Liver (tissue), 9 donors: ENCODE measurements around the gene HSPA2. TPM values are rescaled to one million over a fixed set of nuclear protein-coding genes. Genes with fewer than 3 reads are reported as not detected.

ENCODE experiments used
- DNase-seq: peaks from one replicate; pipeline ENCODE4 v3.0.0-alpha.2; 2017; ENCODE audit warnings: low spot score
- H3K27ac ChIP-seq, 2 donors: one replicate each; pipeline ENCODE4 v1.7.0; 2013; ENCODE audit warnings: inconsistent platforms in 2 of 2, low read length in 2 of 2, control low read depth in 1 of 2, low read depth in 1 of 2, mild to moderate bottlenecking in 1 of 2
- H3K27me3 ChIP-seq, 4 donors: one replicate each; pipeline versions ENCODE4 v1.6.1 to v1.7.0; 2013; ENCODE audit warnings: low read length in 3 of 4, inconsistent platforms in 1 of 4, mild to moderate bottlenecking in 1 of 4, moderate library complexity in 1 of 4; ENCODE audit not compliant: control insufficient read depth in 4 of 4, insufficient read depth in 4 of 4
- H3K36me3 ChIP-seq, 4 donors: one replicate each; pipeline versions ENCODE4 v1.6.1 to v1.7.0; 2013; ENCODE audit warnings: low read length in 3 of 4, mild to moderate bottlenecking in 3 of 4, low read depth in 1 of 4, moderate library complexity in 1 of 4; ENCODE audit not compliant: control insufficient read depth in 4 of 4, insufficient read depth in 3 of 4
- H3K4me1 ChIP-seq, 4 donors: one replicate each; pipeline versions ENCODE4 v1.6.1 to v1.7.0; 2013; ENCODE audit warnings: low read length in 3 of 4, mild to moderate bottlenecking in 3 of 4, moderate library complexity in 1 of 4; ENCODE audit not compliant: control insufficient read depth in 4 of 4, insufficient read depth in 4 of 4
- H3K4me3 ChIP-seq, 3 donors: one replicate each; pipeline versions ENCODE4 v1.6.1 to v1.7.0; 2013; ENCODE audit warnings: low read length in 3 of 3, control low read depth in 1 of 3, low read depth in 1 of 3, mild to moderate bottlenecking in 1 of 3
- H3K9ac ChIP-seq, 2 donors: one replicate each; pipeline ENCODE4 v1.7.0; 2013; ENCODE audit warnings: low read length in 2 of 2, mild to moderate bottlenecking in 2 of 2, moderate library complexity in 2 of 2, control low read depth in 1 of 2, low read depth in 1 of 2
- H3K9me3 ChIP-seq, 4 donors: one replicate each; pipeline versions ENCODE4 v1.6.1 to v1.7.0; 2013; ENCODE audit warnings: low read length in 3 of 4; ENCODE audit not compliant: control insufficient read depth in 4 of 4
- EGR1 ChIP-seq, 2 donors: IDR thresholded peaks; 2 replicates each; pipeline ENCODE4 v1.6.1; 2016 to 2018; ENCODE audit warnings: antibody characterized with exemption in 2 of 2, low read depth in 2 of 2
- FOXA1 ChIP-seq: IDR thresholded peaks from 2 replicates; pipeline ENCODE4 v1.6.1; 2016; ENCODE audit warnings: antibody characterized with exemption
- FOXA2 ChIP-seq: IDR thresholded peaks from 2 replicates; pipeline ENCODE4 v1.6.1; 2016; ENCODE audit warnings: antibody characterized with exemption
- GABPA ChIP-seq, 2 donors: IDR thresholded peaks in 1 of 2; conservative IDR thresholded peaks in 1 of 2; 2 replicates each; pipeline ENCODE4 v1.6.1; 2016; ENCODE audit warnings: antibody characterized with exemption in 2 of 2, mild to moderate bottlenecking in 1 of 2, moderate library complexity in 1 of 2
- HNF4A ChIP-seq, 2 donors: conservative IDR thresholded peaks; 2 replicates each; pipeline ENCODE4 v1.6.1; 2016; ENCODE audit warnings: antibody characterized with exemption in 2 of 2, mild to moderate bottlenecking in 2 of 2
- HNF4G ChIP-seq: IDR thresholded peaks from 2 replicates; pipeline ENCODE4 v1.6.1; 2016; ENCODE audit warnings: antibody characterized with exemption
- JUND ChIP-seq, 2 donors: IDR thresholded peaks; 2 replicates each; pipeline ENCODE4 v1.6.1; 2016; ENCODE audit warnings: antibody characterized with exemption in 2 of 2
- RAD21 ChIP-seq, 2 donors: IDR thresholded peaks; 2 replicates each; pipeline ENCODE4 v1.6.1; 2016; ENCODE audit warnings: antibody characterized with exemption in 2 of 2, mild to moderate bottlenecking in 2 of 2
- RXRA ChIP-seq, 2 donors: IDR thresholded peaks; 2 replicates each; pipeline ENCODE4 v1.6.1; 2017 to 2018; ENCODE audit warnings: antibody characterized with exemption in 2 of 2, mild to moderate bottlenecking in 1 of 2
- SP1 ChIP-seq: IDR thresholded peaks from 2 replicates; pipeline ENCODE4 v1.6.1; 2018; ENCODE audit warnings: antibody characterized with exemption, mild to moderate bottlenecking
- TAF1 ChIP-seq: conservative IDR thresholded peaks from 2 replicates; pipeline ENCODE4 v1.6.1; 2016; ENCODE audit warnings: antibody characterized with exemption, mild to moderate bottlenecking
- YY1 ChIP-seq: IDR thresholded peaks from 2 replicates; pipeline ENCODE4 v1.6.1; 2016; ENCODE audit warnings: antibody characterized with exemption, mild to moderate bottlenecking
- WGBS: extraction: QIAGEN DNeasy Blood & Tissue Kit; methylation state at CpG from one replicate; pipeline ENCODE4 v1.1.7; 2013; 5-methylcytosine and 5-hydroxymethylcytosine counted together
- polyA plus RNA-seq, 2 donors: library from polyadenylated mRNA; stranded (reverse) in 1 of 2; unstranded in 1 of 2; fragments of 200-250 nt in 1 of 2; fragments of >200 nt in 1 of 2; fragmentation: Nextera tagmentation in 1 of 2; extraction: Ambion mirVana in 1 of 2; gene quantifications; one replicate each; pipeline versions ENCODE4 v1.2.1 to v1.2.3, GENCODE V29; 2013 to 2015
- total RNA-seq, 2 donors: library from RNA; depleted of rRNA; stranded (reverse); fragments of >200 nt; gene quantifications; one replicate each; pipeline ENCODE4 v1.2.3, GENCODE V29; 2014
- TF ChIP-seq, protein P1 (sequence below): IDR thresholded peaks from 2 replicates; pipeline ENCODE4 v1.6.1; 2016; ENCODE audit warnings: antibody characterized with exemption, mild to moderate bottlenecking
- TF ChIP-seq, protein P2 (sequence below): IDR thresholded peaks from 2 replicates; pipeline ENCODE4 v1.6.1; 2016; ENCODE audit warnings: antibody characterized with exemption
- TF ChIP-seq, protein P3 (sequence below): fragments of 150-350 bp; IDR thresholded peaks from 2 replicates; pipeline ENCODE4 v1.5.1; 2017; ENCODE audit warnings: improper control_type of control experiment, low read depth, low read length; ENCODE audit not compliant: missing input control
- TF ChIP-seq, protein P4 (sequence below): IDR thresholded peaks from 2 replicates; pipeline ENCODE4 v1.6.1; 2016; ENCODE audit warnings: antibody characterized with exemption
- donor health status: healthy.
- donor health status: healthy.
- donor health status: healthy.
- donor health status: healthy.
- donor health status: healthy.

The HSPA2 gene
- total and polyA plus RNA-seq, 4 donors = 1.2 to 5.6 (median 4.1) TPM

DNA sequence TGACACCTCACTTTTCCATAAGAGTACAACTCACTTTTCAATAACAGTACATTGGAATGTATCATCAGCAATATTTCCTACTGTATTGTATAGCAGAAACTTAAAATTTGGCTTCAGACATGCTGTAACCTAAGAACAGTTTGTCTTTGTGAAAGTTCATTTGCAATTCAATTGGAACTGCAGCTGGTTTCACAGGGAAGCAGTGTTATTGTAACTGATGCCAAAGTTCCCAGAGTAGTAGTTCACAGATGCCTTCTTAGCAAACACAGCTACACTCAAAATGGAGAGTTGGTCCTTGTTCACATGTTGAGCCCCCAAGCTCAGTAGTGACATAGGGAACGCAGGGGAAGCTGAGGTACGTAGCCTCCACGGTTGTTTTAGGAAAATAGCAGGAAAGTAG, 32.6 kb downstream of the HSPA2 start:
- DNase-seq = no peak
- Histone ChIP-seq H3K4me1 (no peaks in the 10 kb centered on the region), H3K9ac (no peak overlapping the region), H3K27me3 (no peaks in the 10 kb centered on the region), H3K36me3 (no peaks in the 10 kb centered on the region), H3K4me3 (no peak overlapping the region), H3K27ac (no peak overlapping the region), H3K9me3 (no peaks in the 10 kb centered on the region)
- WGBS = 89% methylated on average over 3 of the region's 3 CpGs
- no peak for TF ChIP-seq HNF4A (conservative IDR thresholded peaks at IDR 0.05)

DNA sequence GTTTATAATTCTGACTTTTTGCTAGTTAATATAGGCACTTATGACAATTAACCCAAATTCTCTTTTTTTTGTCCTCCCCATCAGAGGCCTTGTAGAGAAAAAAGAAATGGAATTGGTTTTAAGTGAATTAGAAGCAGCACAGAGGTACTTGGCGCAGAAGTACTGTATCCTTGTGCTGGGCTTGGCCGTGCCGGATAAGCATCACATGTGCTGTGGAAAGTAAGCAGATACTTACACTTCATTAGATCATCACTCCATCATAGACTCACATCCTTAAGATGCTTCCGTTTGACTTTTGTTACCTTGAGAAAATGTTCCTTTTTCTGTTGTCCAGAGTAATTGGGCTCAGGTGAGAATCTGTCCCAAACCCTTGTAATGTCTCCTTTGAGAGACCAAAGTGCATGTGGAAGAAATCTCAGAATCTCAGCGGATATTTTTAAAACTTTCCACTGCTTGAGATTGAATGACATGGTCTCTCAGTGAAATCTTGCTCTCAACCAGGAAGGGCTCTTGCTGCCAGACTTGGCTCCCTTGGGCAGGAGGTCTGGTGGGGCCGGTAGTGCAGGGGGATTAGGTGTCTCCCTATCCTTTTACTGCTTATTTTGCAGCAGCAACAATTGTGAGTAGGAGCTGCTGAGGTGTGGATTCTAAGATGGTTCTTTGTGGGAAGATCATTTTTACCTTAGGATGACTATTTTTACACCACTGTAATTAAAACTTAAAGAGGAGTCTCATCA, 34.0 kb downstream of the HSPA2 start:
- Histone ChIP-seq H3K4me3 (no peak overlapping the region), H3K4me1 (no peaks in the 10 kb centered on the region), H3K36me3 (no peaks in the 10 kb centered on the region), H3K9ac (no peak overlapping the region), H3K27ac (no peak overlapping the region), H3K9me3 (no peaks in the 10 kb centered on the region), H3K27me3 (no peaks in the 10 kb centered on the region)
- TF ChIP-seq RXRA (IDR thresholded peaks at IDR 0.05) (no peak), FOXA1 (no peak), TAF1 (no peak)
- no peak for DNase-seq
- WGBS = 96% methylated on average over 6 of the region's 6 CpGs

DNA sequence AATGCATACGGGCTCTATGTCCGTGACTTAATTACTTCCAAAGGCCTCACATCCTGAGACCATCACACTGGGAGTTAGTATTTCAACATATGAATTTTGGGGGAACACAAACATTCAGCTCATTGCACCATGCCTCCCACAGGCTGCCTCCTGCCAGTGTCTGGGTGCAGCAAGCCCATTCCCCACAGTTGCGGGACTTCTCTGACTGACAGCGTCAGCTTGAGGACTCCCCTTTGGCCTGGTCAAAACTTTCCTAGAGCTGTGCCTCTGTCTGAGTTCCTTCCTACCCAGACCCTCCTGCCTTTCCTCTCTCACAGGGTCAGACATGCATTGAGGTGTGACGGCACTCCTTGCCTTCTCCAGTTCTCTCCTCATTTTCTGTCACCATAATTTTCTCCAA, 36.7 kb downstream of the HSPA2 start:
- H3K27ac ChIP-seq = no peak overlapping the region
- no peak for DNase-seq
- 88% methylated on average over 5 of the region's 5 CpGs for WGBS
- TF ChIP-seq RAD21 (IDR thresholded peaks at IDR 0.05) (no peak), YY1 (no peak)
- no peak overlapping the region for H3K9ac ChIP-seq
- H3K27me3 ChIP-seq = no peaks in the 10 kb centered on the region
- no peak overlapping the region for H3K4me3 ChIP-seq
- H3K4me1 ChIP-seq = no peaks in the 10 kb centered on the region
- H3K9me3 ChIP-seq = no peaks in the 10 kb centered on the region
- no peaks in the 10 kb centered on the region for H3K36me3 ChIP-seq

DNA sequence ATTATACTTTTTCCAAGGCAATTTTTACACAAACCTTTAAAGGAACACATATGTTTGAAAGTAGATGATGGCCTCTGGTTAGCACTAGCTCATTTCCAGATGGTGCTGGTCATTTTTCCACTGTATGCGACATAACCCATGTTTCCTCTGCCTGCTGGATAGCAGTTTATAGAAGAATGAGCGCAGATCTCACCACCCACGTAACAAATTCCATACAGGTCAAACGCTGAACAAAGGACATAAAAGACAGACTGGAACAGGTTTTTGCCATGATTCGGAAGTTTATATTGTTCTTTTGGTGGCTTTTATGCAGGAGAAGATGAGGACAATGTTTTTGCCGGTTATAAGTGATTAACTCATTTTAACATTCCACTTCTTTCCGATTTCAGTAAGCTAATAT, 39.9 kb downstream of the HSPA2 start:
- H3K9ac ChIP-seq = no peak overlapping the region
- no peaks in the 10 kb centered on the region for H3K4me1 ChIP-seq
- 90% methylated on average over 7 of the region's 7 CpGs for WGBS
- no peaks in the 10 kb centered on the region for H3K9me3 ChIP-seq
- no peak overlapping the region for H3K27ac ChIP-seq
- no peak overlapping the region for H3K4me3 ChIP-seq
- TF ChIP-seq, protein P1, sequence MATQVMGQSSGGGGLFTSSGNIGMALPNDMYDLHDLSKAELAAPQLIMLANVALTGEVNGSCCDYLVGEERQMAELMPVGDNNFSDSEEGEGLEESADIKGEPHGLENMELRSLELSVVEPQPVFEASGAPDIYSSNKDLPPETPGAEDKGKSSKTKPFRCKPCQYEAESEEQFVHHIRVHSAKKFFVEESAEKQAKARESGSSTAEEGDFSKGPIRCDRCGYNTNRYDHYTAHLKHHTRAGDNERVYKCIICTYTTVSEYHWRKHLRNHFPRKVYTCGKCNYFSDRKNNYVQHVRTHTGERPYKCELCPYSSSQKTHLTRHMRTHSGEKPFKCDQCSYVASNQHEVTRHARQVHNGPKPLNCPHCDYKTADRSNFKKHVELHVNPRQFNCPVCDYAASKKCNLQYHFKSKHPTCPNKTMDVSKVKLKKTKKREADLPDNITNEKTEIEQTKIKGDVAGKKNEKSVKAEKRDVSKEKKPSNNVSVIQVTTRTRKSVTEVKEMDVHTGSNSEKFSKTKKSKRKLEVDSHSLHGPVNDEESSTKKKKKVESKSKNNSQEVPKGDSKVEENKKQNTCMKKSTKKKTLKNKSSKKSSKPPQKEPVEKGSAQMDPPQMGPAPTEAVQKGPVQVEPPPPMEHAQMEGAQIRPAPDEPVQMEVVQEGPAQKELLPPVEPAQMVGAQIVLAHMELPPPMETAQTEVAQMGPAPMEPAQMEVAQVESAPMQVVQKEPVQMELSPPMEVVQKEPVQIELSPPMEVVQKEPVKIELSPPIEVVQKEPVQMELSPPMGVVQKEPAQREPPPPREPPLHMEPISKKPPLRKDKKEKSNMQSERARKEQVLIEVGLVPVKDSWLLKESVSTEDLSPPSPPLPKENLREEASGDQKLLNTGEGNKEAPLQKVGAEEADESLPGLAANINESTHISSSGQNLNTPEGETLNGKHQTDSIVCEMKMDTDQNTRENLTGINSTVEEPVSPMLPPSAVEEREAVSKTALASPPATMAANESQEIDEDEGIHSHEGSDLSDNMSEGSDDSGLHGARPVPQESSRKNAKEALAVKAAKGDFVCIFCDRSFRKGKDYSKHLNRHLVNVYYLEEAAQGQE = no peak
- no peak for TF ChIP-seq YY1
- TF ChIP-seq RAD21 (IDR thresholded peaks at IDR 0.05) = no peak
- no peak for TF ChIP-seq FOXA2
- no peak for TF ChIP-seq GABPA (IDR thresholded peaks at IDR 0.05 in 1 of 2, conservative IDR thresholded peaks at IDR 0.05 in 1 of 2)
- TF ChIP-seq, protein P2, sequence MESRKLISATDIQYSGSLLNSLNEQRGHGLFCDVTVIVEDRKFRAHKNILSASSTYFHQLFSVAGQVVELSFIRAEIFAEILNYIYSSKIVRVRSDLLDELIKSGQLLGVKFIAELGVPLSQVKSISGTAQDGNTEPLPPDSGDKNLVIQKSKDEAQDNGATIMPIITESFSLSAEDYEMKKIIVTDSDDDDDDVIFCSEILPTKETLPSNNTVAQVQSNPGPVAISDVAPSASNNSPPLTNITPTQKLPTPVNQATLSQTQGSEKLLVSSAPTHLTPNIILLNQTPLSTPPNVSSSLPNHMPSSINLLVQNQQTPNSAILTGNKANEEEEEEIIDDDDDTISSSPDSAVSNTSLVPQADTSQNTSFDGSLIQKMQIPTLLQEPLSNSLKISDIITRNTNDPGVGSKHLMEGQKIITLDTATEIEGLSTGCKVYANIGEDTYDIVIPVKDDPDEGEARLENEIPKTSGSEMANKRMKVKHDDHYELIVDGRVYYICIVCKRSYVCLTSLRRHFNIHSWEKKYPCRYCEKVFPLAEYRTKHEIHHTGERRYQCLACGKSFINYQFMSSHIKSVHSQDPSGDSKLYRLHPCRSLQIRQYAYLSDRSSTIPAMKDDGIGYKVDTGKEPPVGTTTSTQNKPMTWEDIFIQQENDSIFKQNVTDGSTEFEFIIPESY = no peak
- no peak for TF ChIP-seq JUND (IDR thresholded peaks at IDR 0.05)
- no peak for TF ChIP-seq FOXA1
- no peak for TF ChIP-seq HNF4G
- TF ChIP-seq SP1 = no peak
- TF ChIP-seq EGR1 (IDR thresholded peaks at IDR 0.05; ENCODE audit: low read depth in 2 of 2) = no peak
- TF ChIP-seq, protein P3, sequence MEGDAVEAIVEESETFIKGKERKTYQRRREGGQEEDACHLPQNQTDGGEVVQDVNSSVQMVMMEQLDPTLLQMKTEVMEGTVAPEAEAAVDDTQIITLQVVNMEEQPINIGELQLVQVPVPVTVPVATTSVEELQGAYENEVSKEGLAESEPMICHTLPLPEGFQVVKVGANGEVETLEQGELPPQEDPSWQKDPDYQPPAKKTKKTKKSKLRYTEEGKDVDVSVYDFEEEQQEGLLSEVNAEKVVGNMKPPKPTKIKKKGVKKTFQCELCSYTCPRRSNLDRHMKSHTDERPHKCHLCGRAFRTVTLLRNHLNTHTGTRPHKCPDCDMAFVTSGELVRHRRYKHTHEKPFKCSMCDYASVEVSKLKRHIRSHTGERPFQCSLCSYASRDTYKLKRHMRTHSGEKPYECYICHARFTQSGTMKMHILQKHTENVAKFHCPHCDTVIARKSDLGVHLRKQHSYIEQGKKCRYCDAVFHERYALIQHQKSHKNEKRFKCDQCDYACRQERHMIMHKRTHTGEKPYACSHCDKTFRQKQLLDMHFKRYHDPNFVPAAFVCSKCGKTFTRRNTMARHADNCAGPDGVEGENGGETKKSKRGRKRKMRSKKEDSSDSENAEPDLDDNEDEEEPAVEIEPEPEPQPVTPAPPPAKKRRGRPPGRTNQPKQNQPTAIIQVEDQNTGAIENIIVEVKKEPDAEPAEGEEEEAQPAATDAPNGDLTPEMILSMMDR = no peak
- TF ChIP-seq, protein P4, sequence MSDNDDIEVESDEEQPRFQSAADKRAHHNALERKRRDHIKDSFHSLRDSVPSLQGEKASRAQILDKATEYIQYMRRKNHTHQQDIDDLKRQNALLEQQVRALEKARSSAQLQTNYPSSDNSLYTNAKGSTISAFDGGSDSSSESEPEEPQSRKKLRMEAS = no peak
- no peak for DNase-seq
- no peaks in the 10 kb centered on the region for H3K36me3 ChIP-seq
- H3K27me3 ChIP-seq = no peaks in the 10 kb centered on the region
